B cell (primary cell): ENCODE results near the gene MFAP5. TPM values are rescaled to one million over a fixed set of nuclear protein-coding genes. Genes with fewer than 3 reads are reported as not detected.
A peak's percentile ranks its signal among the peaks of the same experiment; 100 is the strongest.

Experiments
- ATAC-seq: fragments of 200-7000 bp; cut with Tn5 transposase; one replicate; pipeline ENCODE4 v1.10.0; 2021; ENCODE audit warnings: low read depth, mild to moderate bottlenecking, moderate number of reproducible peaks, moderate library complexity
- CTCF ChIA-PET: fragments of 350-600 bp; sonication (Branson Sonifier 250); formaldehyde crosslinking; loops from one replicate; lab custom pipeline; 2021; ENCODE audit warnings: antibody characterized with exemption, inconsistent platforms; lab: Charles Lee
- POLR2A ChIA-PET: fragments of 350-600 bp; sonication (Branson Sonifier 250); formaldehyde crosslinking; loops from one replicate; lab custom pipeline; 2021; ENCODE audit warnings: antibody characterized with exemption; lab: Charles Lee
- DNase-seq: peaks from one replicate; pipeline ENCODE4 v3.0.0; 2013
- H2AFZ ChIP-seq: 2 replicates; pipeline ENCODE4 v1.6.1; 2012; ENCODE audit warnings: mild to moderate bottlenecking, low read depth, low read length; ENCODE audit not compliant: insufficient read depth, poor library complexity, severe bottlenecking
- H3K27ac ChIP-seq, 2 donors: 1 replicate in 1 of 2; 2 replicates in 1 of 2; pipeline ENCODE4 v1.5.1; 2012 to 2013; ENCODE audit warnings: low read length in 2 of 2, mild to moderate bottlenecking in 2 of 2, moderate library complexity in 1 of 2
- H3K27me3 ChIP-seq, 4 experiments: fragments of 200-600 bp in 1 of 4; sonication (generic) in 1 of 4; replicated peaks in 1 of 4; 1 replicate in 2 of 4; 2 replicates in 2 of 4; pipeline versions ENCODE4 v1.6.1 to v1.7.0; 2013 to 2016; ENCODE audit warnings: low read length in 3 of 4, mild to moderate bottlenecking in 2 of 4, mixed read lengths in 1 of 4, moderate library complexity in 1 of 4; ENCODE audit not compliant: insufficient read depth in 4 of 4, control insufficient read depth in 3 of 4; ENCODE audit errors: control extremely low read depth in 1 of 4
- H3K36me3 ChIP-seq, 2 experiments: replicated peaks in 1 of 2; 1 replicate in 1 of 2; 2 replicates in 1 of 2; pipeline versions ENCODE4 v1.6.1 to v1.7.1; 2013; ENCODE audit warnings: low read length in 1 of 2; ENCODE audit not compliant: insufficient read depth in 2 of 2, control insufficient read depth in 1 of 2; ENCODE audit errors: control extremely low read depth in 1 of 2, extremely low read depth in 1 of 2
- H3K4me1 ChIP-seq, 2 donors: fragments of 200-600 bp in 1 of 2; sonication (generic) in 1 of 2; 1 replicate in 1 of 2; 2 replicates in 1 of 2; pipeline versions ENCODE4 v1.5.1 to v1.6.1; 2013 to 2017; ENCODE audit warnings: low read length in 2 of 2; ENCODE audit not compliant: control insufficient read depth in 2 of 2, insufficient read depth in 2 of 2
- H3K4me2 ChIP-seq: replicated peaks from 2 replicates; pipeline ENCODE3; 2012; ENCODE audit warnings: mild to moderate bottlenecking, low read depth, low read length; ENCODE audit not compliant: poor library complexity, severe bottlenecking
- H3K4me3 ChIP-seq, 5 experiments: fragments of 200-600 bp in 1 of 5; sonication (generic) in 1 of 5; 1 replicate in 3 of 5; 2 replicates in 2 of 5; pipeline versions ENCODE4 v1.5.1 to v1.7.0; 2011 to 2016; ENCODE audit warnings: low read length in 4 of 5, mild to moderate bottlenecking in 4 of 5, low read depth in 2 of 5, control low read depth in 1 of 5, moderate library complexity in 1 of 5; ENCODE audit not compliant: insufficient read depth in 1 of 5; ENCODE audit errors: control extremely low read depth in 1 of 5, extremely low read depth in 1 of 5
- H3K79me2 ChIP-seq: fragments of 200-600 bp; sonication (generic); one replicate; pipeline ENCODE4 v1.6.0; 2016; ENCODE audit warnings: low read length; ENCODE audit not compliant: control insufficient read depth, insufficient read depth
- H3K9ac ChIP-seq: fragments of 200-600 bp; sonication (generic); 2 replicates; pipeline ENCODE4 v1.6.1; 2017; ENCODE audit warnings: mild to moderate bottlenecking, low read length, moderate library complexity
- H3K9me3 ChIP-seq, 3 donors: one replicate each; pipeline versions ENCODE4 v1.6.1 to v1.7.1; 2013; ENCODE audit warnings: low read length in 2 of 3; ENCODE audit not compliant: control insufficient read depth in 2 of 3, insufficient read depth in 1 of 3; ENCODE audit errors: control extremely low read depth in 1 of 3
- H4K20me1 ChIP-seq: 2 replicates; pipeline ENCODE4 v1.6.0; 2012; ENCODE audit warnings: mild to moderate bottlenecking, low read length; ENCODE audit not compliant: insufficient read depth, control insufficient read depth, poor library complexity, severe bottlenecking
- H3K27ac Mint-ChIP-seq: one replicate; pipeline ENCODE4 v1.8.0; 2021; ENCODE audit warnings: mixed read lengths
- H3K27me3 Mint-ChIP-seq: one replicate; pipeline ENCODE4 v1.8.0; 2021; ENCODE audit warnings: mixed read lengths
- H3K4me1 Mint-ChIP-seq: one replicate; pipeline ENCODE4 v1.8.0; 2021; ENCODE audit warnings: mixed read lengths
- H3K4me3 Mint-ChIP-seq: one replicate; pipeline ENCODE4 v1.8.0; 2021; ENCODE audit warnings: mixed read lengths
- H3K9me3 Mint-ChIP-seq: one replicate; pipeline ENCODE4 v1.8.0; 2022; ENCODE audit warnings: mixed read lengths; ENCODE audit not compliant: insufficient read depth
- CTCF ChIP-seq: fragments of 200-600 bp; IDR thresholded peaks from one replicate; pipeline ENCODE4 v1.8.0; 2022; ENCODE audit warnings: antibody characterized with exemption, mild to moderate bottlenecking
- EZH2 ChIP-seq: IDR thresholded peaks from 2 replicates; pipeline ENCODE4 v1.6.1; 2012; ENCODE audit warnings: borderline replicate concordance, low read depth, mild to moderate bottlenecking, moderate library complexity, low read length; ENCODE audit not compliant: insufficient read depth, poor library complexity, severe bottlenecking
- WGBS: methylation state at CpG from one replicate; pipeline ENCODE4 v1.1.5; 2013; ENCODE audit warnings: missing lambda C conversion rate; ENCODE audit not compliant: insufficient coverage; 5-methylcytosine and 5-hydroxymethylcytosine counted together
- intact Hi-C: fragments of 100-400 bp; cut with micrococcal nuclease; formaldehyde crosslinking; loops from one replicate; pipeline ENCODE4 v1.10.0; 2022
- polyA plus RNA-seq: library from polyadenylated mRNA; depleted of rRNA; stranded (reverse); fragments of >200 nt; gene quantifications from 2 replicates; pipeline ENCODE4 v1.2.3, GENCODE V29; 2012
- total RNA-seq, 2 donors: library from RNA; stranded (reverse); fragments of 120-200 nt in 1 of 2; gene quantifications; 1 replicate in 1 of 2; 2 replicates in 1 of 2; pipeline versions ENCODE4 v1.2.3 to v1.2.4, GENCODE V29; 2013 to 2022

Gene MFAP5
- total and polyA plus RNA-seq, 2 donors (not counting 1 experiment from before 2014, with no cell fraction given) = 0.31 to 0.94 TPM

GRCh38 chr12:8647968-8648367 is 14.7 kb downstream of the MFAP5 start:
- no peaks in the 10 kb centered on the region for H3K27me3 ChIP-seq
- POLR2A ChIA-PET = no interaction called here
- no peak overlapping the region for H3K4me3 ChIP-seq
- no peak overlapping the region for H3K4me2 ChIP-seq
- H3K4me3 Mint-ChIP-seq = no peak overlapping the region
- no peak overlapping the region for H3K27ac ChIP-seq
- no peak for ATAC-seq
- H3K27me3 Mint-ChIP-seq = no peaks in the 10 kb centered on the region
- DNase-seq = no peak
- TF ChIP-seq EZH2 = no peak
- no peak for TF ChIP-seq CTCF
- H3K9me3 ChIP-seq = no peaks in the 10 kb centered on the region
- no peak overlapping the region for H3K9ac ChIP-seq
- H4K20me1 ChIP-seq = no peaks in the 10 kb centered on the region
- H3K36me3 ChIP-seq = no peaks in the 10 kb centered on the region
- WGBS = 95% methylated on average over 3 of the region's 5 CpGs
- CTCF ChIA-PET = interaction anchor here (2.2 kb wide), 1 partner anchor 9 kb away, joined by 9 read pairs; no protein-coding TSS in a partner anchor
- no peak overlapping the region for H3K27ac Mint-ChIP-seq
- peaks cover 24 to 25% of the 10 kb centered on the region in 2 donors for H3K4me1 ChIP-seq
- intact Hi-C loops = no loop called here
- H3K79me2 ChIP-seq = no peaks in the 10 kb centered on the region
- no peaks in the 10 kb centered on the region for H3K9me3 Mint-ChIP-seq
- no peak overlapping the region for H2AFZ ChIP-seq
- peaks cover 30% of the 10 kb centered on the region for H3K4me1 Mint-ChIP-seq

- Histone ChIP-seq H3K9ac (peak overlapping the region; percentile 33), H3K4me3 (peak overlapping the region in 1 of 5 experiments; percentile 20), H3K4me1 (peaks cover 24 to 25% of the 10 kb centered on the region in 2 donors), H3K36me3 (no peaks in the 10 kb centered on the region), H3K79me2 (no peaks in the 10 kb centered on the region), H3K27ac (peak overlapping the region; percentile 42 to 56), H4K20me1 (no peaks in the 10 kb centered on the region), H3K27me3 (no peaks in the 10 kb centered on the region), H3K4me2 (peak overlapping the region; percentile 41), H2AFZ (peak overlapping the region; percentile 52), H3K9me3 (no peaks in the 10 kb centered on the region)
- H3K4me3 Mint-ChIP-seq = peak overlapping the region; percentile 75
- no peak for TF ChIP-seq CTCF
- no peak for TF ChIP-seq EZH2
- peaks cover 30% of the 10 kb centered on the region for H3K4me1 Mint-ChIP-seq
- H3K27me3 Mint-ChIP-seq = no peaks in the 10 kb centered on the region
- intact Hi-C loops = no loop called here
- WGBS = no CpG with 5 or more reads among the region's 5 CpGs
- ATAC-seq (peak; percentile 68), DNase-seq (peak; percentile 40)
- POLR2A ChIA-PET = no interaction called here
- peak overlapping the region; percentile 93 for H3K27ac Mint-ChIP-seq
- CTCF ChIA-PET = interaction anchor here (0.6 to 1.9 kb wide), 6 partner anchors 12 to 216 kb away, joined by 3 to 7 read pairs (median 4); no protein-coding TSS in a partner anchor
- H3K9me3 Mint-ChIP-seq = no peaks in the 10 kb centered on the region
Observed at GRCh38 chr12:8644345-8645248, 18.0 kb downstream of the MFAP5 start.
